Measurements from ENCODE around the gene POLD3.
"Not testable (repeated sequence)": the region's sequence is repeated elsewhere in the genome, so short reads cannot be mapped to it uniquely, and the experiment has no call there.

POLD3 gene

DNA sequence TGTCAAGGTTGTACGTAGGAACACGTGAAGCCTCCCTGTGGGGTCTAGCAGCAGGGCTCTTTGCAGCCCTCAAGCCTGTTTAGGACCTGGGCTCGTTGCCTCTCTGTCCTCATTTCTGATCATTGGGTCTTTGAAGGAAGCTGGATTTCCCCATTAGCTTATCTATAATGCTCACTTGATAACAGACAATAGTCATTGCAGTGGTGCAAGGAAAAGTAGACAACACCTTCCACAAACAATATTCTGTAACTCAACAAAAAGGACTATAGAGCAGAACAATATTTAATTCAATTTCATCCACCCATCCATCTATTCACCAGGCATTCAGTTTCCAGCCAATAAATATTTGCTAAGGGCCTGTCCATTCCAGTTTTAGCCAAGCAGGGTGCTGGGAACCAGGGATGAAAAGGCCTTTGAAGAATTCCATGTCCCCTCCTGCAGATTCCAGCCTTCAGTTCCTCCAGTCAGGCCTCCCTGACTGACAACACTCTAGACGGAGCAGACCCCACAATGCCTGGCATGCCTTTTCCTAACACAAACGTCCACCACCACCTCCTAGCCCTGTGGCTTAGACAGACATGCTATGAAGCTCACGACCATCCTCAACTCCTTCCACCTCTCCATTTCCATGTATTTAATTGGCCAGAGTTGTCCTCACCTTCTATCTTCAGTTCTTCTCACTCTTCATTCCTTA, 12.7 kb upstream of the POLD3 start:
- no peaks in the 10 kb centered on the region for H3K9me3 ChIP-seq (ENCODE audit: control insufficient read depth in 2 of 2, low read length in 2 of 2)
- no peak overlapping the region for H3K9ac ChIP-seq (ENCODE audit: low read depth in 1 of 2, low read length in 2 of 2)
- H3K27me3 ChIP-seq (ENCODE audit: control insufficient read depth in 2 of 2, insufficient read depth in 2 of 2, low read length in 2 of 2), result no peaks in the 10 kb centered on the region
- H3K27ac ChIP-seq (ENCODE audit: low read depth in 2 of 2, low read length in 2 of 2), result no peak overlapping the region
- H3K4me3 ChIP-seq (ENCODE audit: low read length in 2 of 2), result no peak overlapping the region
- H3K4me1 ChIP-seq (ENCODE audit: control insufficient read depth in 2 of 2, insufficient read depth in 2 of 2, low read length in 2 of 2), result peaks cover 17 to 31% of the 10 kb centered on the region in 2 donors
- no peaks in the 10 kb centered on the region for H3K36me3 ChIP-seq (ENCODE audit: control insufficient read depth in 2 of 2, insufficient read depth in 2 of 2, low read length in 2 of 2)

GRCh38 chr11:74581954-74582547, 10.3 kb upstream of the POLD3 start:
- Histone ChIP-seq H3K9me3 (ENCODE audit: control insufficient read depth in 2 of 2, low read length in 2 of 2) (no peaks in the 10 kb centered on the region), H3K4me1 (ENCODE audit: control insufficient read depth in 2 of 2, insufficient read depth in 2 of 2, low read length in 2 of 2) (peaks cover 17 to 31% of the 10 kb centered on the region in 2 donors), H3K27ac (ENCODE audit: low read depth in 2 of 2, low read length in 2 of 2) (peak overlapping the region; percentile 63 to 71), H3K4me3 (ENCODE audit: low read length in 2 of 2) (no peak overlapping the region), H3K27me3 (ENCODE audit: control insufficient read depth in 2 of 2, insufficient read depth in 2 of 2, low read length in 2 of 2) (no peaks in the 10 kb centered on the region), H3K36me3 (ENCODE audit: control insufficient read depth in 2 of 2, insufficient read depth in 2 of 2, low read length in 2 of 2) (no peaks in the 10 kb centered on the region), H3K9ac (ENCODE audit: low read depth in 1 of 2, low read length in 2 of 2) (no peak overlapping the region)

GRCh38 chr11:74583024-74583624, 9.3 kb upstream of the POLD3 start:
- no peaks in the 10 kb centered on the region for H3K27me3 ChIP-seq (ENCODE audit: control insufficient read depth in 2 of 2, insufficient read depth in 2 of 2, low read length in 2 of 2)
- H3K36me3 ChIP-seq (ENCODE audit: control insufficient read depth in 2 of 2, insufficient read depth in 2 of 2, low read length in 2 of 2), result no peaks in the 10 kb centered on the region
- H3K4me3 ChIP-seq (ENCODE audit: low read length in 2 of 2), result no peak overlapping the region
- H3K9ac ChIP-seq (ENCODE audit: low read depth in 1 of 2, low read length in 2 of 2), result no peak overlapping the region
- H3K9me3 ChIP-seq (ENCODE audit: control insufficient read depth in 2 of 2, low read length in 2 of 2), result no peaks in the 10 kb centered on the region
- H3K27ac ChIP-seq (ENCODE audit: low read depth in 2 of 2, low read length in 2 of 2), result peak overlapping the region; percentile 23 to 71
- H3K4me1 ChIP-seq (ENCODE audit: control insufficient read depth in 2 of 2, insufficient read depth in 2 of 2, low read length in 2 of 2), result peaks cover 17 to 31% of the 10 kb centered on the region in 2 donors

GRCh38 chr11:74590492-74590891, 1.9 kb upstream of the POLD3 start:
- H3K4me1 ChIP-seq (ENCODE audit: control insufficient read depth in 2 of 2, insufficient read depth in 2 of 2, low read length in 2 of 2), result peaks cover 6 to 10% of the 10 kb centered on the region in 2 donors
- not testable (repeated sequence) for H3K27ac ChIP-seq (ENCODE audit: low read depth in 2 of 2, low read length in 2 of 2); H3K36me3 ChIP-seq (ENCODE audit: control insufficient read depth in 2 of 2, insufficient read depth in 2 of 2, low read length in 2 of 2); H3K4me3 ChIP-seq (ENCODE audit: low read length in 2 of 2); H3K9me3 ChIP-seq (ENCODE audit: control insufficient read depth in 2 of 2, low read length in 2 of 2); H3K9ac ChIP-seq (ENCODE audit: low read depth in 1 of 2, low read length in 2 of 2); H3K27me3 ChIP-seq (ENCODE audit: control insufficient read depth in 2 of 2, insufficient read depth in 2 of 2, low read length in 2 of 2)

GRCh38 chr11:74592063-74592440, 330 bp upstream of the POLD3 start:
- Histone ChIP-seq H3K27ac (ENCODE audit: low read depth in 2 of 2, low read length in 2 of 2) (peak overlapping the region; percentile 15 to 81), H3K4me1 (ENCODE audit: control insufficient read depth in 2 of 2, insufficient read depth in 2 of 2, low read length in 2 of 2) (peaks cover 6 to 10% of the 10 kb centered on the region in 2 donors), H3K36me3 (ENCODE audit: control insufficient read depth in 2 of 2, insufficient read depth in 2 of 2, low read length in 2 of 2) (peaks cover 0 to 4% of the 10 kb centered on the region in 2 donors), H3K9me3 (ENCODE audit: control insufficient read depth in 2 of 2, low read length in 2 of 2) (no peaks in the 10 kb centered on the region), H3K4me3 (ENCODE audit: low read length in 2 of 2) (peak overlapping the region; percentile 92 to 94), H3K9ac (ENCODE audit: low read depth in 1 of 2, low read length in 2 of 2) (peak overlapping the region; percentile 63 to 87), H3K27me3 (ENCODE audit: control insufficient read depth in 2 of 2, insufficient read depth in 2 of 2, low read length in 2 of 2) (no peaks in the 10 kb centered on the region)

DNA sequence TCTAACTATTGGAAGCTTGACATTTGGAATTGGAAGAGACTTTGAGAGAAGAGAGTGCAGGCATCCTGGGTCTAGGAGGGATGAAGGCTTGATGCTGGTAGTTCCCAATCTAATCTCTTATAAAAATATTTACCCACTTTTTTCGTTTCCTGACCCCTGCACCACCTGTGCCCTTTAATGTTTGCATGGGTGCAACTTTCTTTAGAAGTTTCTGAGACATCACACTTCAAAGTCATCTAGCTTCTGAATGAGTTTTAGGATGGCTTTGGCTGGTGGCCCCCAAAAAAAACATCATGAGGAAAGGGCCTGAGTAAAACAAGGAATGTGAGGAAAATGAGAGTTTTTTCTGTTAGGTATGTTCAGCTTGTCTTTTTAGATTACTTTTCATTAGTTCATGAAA, 1.1 kb downstream of the POLD3 start:
- Histone ChIP-seq H3K4me3 (ENCODE audit: low read length in 2 of 2) (peak overlapping the region; percentile 92 to 94), H3K36me3 (ENCODE audit: control insufficient read depth in 2 of 2, insufficient read depth in 2 of 2, low read length in 2 of 2) (peaks cover 0 to 12% of the 10 kb centered on the region in 2 donors), H3K9ac (ENCODE audit: low read depth in 1 of 2, low read length in 2 of 2) (peak overlapping the region; percentile 85 to 87), H3K27me3 (ENCODE audit: control insufficient read depth in 2 of 2, insufficient read depth in 2 of 2, low read length in 2 of 2) (no peaks in the 10 kb centered on the region), H3K27ac (ENCODE audit: low read depth in 2 of 2, low read length in 2 of 2) (peak overlapping the region in 1 of 2 donors; percentile 88), H3K4me1 (ENCODE audit: control insufficient read depth in 2 of 2, insufficient read depth in 2 of 2, low read length in 2 of 2) (peaks cover 6 to 10% of the 10 kb centered on the region in 2 donors), H3K9me3 (ENCODE audit: control insufficient read depth in 2 of 2, low read length in 2 of 2) (no peaks in the 10 kb centered on the region)

DNA sequence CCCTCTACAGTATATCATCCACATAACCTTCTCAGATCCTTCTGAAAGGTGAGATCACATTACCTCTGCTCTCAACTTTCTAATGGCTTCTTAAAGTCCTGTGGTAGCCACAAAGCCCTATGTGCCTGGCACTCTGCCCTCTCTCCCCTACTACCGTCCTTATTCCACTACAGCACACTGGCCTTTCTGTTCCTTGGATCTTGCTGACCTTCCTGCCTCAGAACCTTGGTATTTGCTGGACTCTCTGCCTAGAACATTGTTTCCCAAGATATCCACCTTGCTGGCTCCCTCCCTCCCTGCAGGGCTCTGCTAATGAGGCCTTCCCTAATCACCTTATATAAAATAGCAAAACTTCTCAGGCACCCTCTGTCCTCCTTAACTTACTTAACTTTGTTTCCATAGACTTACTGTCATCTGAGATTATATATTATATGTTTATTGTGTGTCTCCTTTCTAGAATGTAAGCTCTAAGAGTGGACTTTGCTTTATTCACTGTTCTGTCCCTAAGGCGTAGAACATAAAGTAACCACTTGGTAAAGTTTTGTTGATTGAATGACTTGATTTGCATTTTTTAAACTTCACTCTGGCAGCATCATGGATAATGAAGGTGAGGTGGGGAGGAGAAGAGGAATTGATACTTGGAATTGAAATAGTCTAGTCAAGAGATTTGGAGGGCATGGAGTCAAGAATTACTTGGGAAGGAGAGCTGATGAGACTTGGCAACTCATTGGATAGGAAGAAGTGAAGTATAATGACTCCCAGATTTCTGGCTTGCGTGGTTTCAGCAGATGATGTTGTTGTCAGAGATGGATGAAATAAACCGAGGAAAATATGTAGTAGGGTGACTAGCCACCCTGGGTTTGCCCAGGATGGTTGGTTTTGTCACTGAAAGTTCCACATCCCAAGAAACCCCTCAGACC, 10.5 kb downstream of the POLD3 start:
- Histone ChIP-seq H3K27ac (ENCODE audit: low read depth in 2 of 2, low read length in 2 of 2) (peak overlapping the region; percentile 19 to 72), H3K9ac (ENCODE audit: low read depth in 1 of 2, low read length in 2 of 2) (no peak overlapping the region), H3K4me1 (ENCODE audit: control insufficient read depth in 2 of 2, insufficient read depth in 2 of 2, low read length in 2 of 2) (peaks cover 5 to 18% of the 10 kb centered on the region in 2 donors), H3K9me3 (ENCODE audit: control insufficient read depth in 2 of 2, low read length in 2 of 2) (no peaks in the 10 kb centered on the region), H3K4me3 (ENCODE audit: low read length in 2 of 2) (no peak overlapping the region), H3K36me3 (ENCODE audit: control insufficient read depth in 2 of 2, insufficient read depth in 2 of 2, low read length in 2 of 2) (peaks cover 9 to 21% of the 10 kb centered on the region in 2 donors), H3K27me3 (ENCODE audit: control insufficient read depth in 2 of 2, insufficient read depth in 2 of 2, low read length in 2 of 2) (no peaks in the 10 kb centered on the region)

- Histone ChIP-seq H3K9ac (ENCODE audit: low read depth in 1 of 2, low read length in 2 of 2) (no peak overlapping the region), H3K4me1 (ENCODE audit: control insufficient read depth in 2 of 2, insufficient read depth in 2 of 2, low read length in 2 of 2) (peaks cover 5 to 18% of the 10 kb centered on the region in 2 donors)
These were observed 11.5 kb downstream of the POLD3 start for GRCh38 chr11:74603845-74604244.

DNA sequence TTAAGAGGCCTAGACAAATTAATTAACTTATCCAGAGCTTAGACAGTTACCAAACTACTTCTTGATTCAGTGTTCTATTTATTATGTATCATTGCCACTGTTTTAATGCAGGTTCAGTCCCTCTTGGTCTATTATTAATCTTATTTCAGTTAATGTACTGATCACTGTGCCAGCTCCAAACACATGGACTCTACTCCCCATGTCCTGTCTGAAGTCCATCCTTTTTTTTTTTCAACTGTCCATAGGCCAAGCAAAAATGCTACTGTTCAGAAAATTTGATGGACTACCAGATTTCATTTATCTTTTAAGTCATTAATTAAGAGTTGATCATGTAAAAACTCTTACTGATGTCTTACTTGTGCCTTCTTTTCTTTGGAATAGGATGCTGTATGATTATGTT, 11.9 kb downstream of the POLD3 start:
- Histone ChIP-seq H3K4me3 (ENCODE audit: low read length in 2 of 2) (no peak overlapping the region), H3K27ac (ENCODE audit: low read depth in 2 of 2, low read length in 2 of 2) (no peak overlapping the region), H3K9me3 (ENCODE audit: control insufficient read depth in 2 of 2, low read length in 2 of 2) (no peaks in the 10 kb centered on the region), H3K36me3 (ENCODE audit: control insufficient read depth in 2 of 2, insufficient read depth in 2 of 2, low read length in 2 of 2) (peaks cover 9 to 15% of the 10 kb centered on the region in 2 donors), H3K4me1 (ENCODE audit: control insufficient read depth in 2 of 2, insufficient read depth in 2 of 2, low read length in 2 of 2) (peaks cover 5 to 18% of the 10 kb centered on the region in 2 donors), H3K9ac (ENCODE audit: low read depth in 1 of 2, low read length in 2 of 2) (no peak overlapping the region), H3K27me3 (ENCODE audit: control insufficient read depth in 2 of 2, insufficient read depth in 2 of 2, low read length in 2 of 2) (no peaks in the 10 kb centered on the region)

More at GRCh38 chr11:74603845-74604244, 11.5 kb downstream of the POLD3 start:
- H3K27ac ChIP-seq (ENCODE audit: low read depth in 2 of 2, low read length in 2 of 2), result no peak overlapping the region
- no peak overlapping the region for H3K4me3 ChIP-seq (ENCODE audit: low read length in 2 of 2)
- H3K9me3 ChIP-seq (ENCODE audit: control insufficient read depth in 2 of 2, low read length in 2 of 2), result no peaks in the 10 kb centered on the region
- no peaks in the 10 kb centered on the region for H3K27me3 ChIP-seq (ENCODE audit: control insufficient read depth in 2 of 2, insufficient read depth in 2 of 2, low read length in 2 of 2)
- peaks cover 9 to 17% of the 10 kb centered on the region in 2 donors for H3K36me3 ChIP-seq (ENCODE audit: control insufficient read depth in 2 of 2, insufficient read depth in 2 of 2, low read length in 2 of 2)

Data from mucosa of rectum (tissue), 2 donors.